HG03064 (cell line): Measurements from ENCODE around the gene EFHC1.

Experiments used
- ATAC-seq: cut with Tn5 transposase; IDR thresholded peaks from one replicate; pipeline ENCODE4 v1.9.1; 2021; ENCODE audit warnings: low read depth; ENCODE audit not compliant: unreplicated experiment

The EFHC1 gene

GRCh38 chr6:52516269-52516668, 96.1 kb downstream of the EFHC1 start:
- ATAC-seq, result no peak

GRCh38 chr6:52516943-52517342, 96.8 kb downstream of the EFHC1 start:
- ATAC-seq, result no peak

GRCh38 chr6:52517502-52518278, 97.5 kb downstream of the EFHC1 start:
- peak; percentile 75 for ATAC-seq

GRCh38 chr6:52518279-52518945, 98.3 kb downstream of the EFHC1 start:
- no peak for ATAC-seq

- ATAC-seq, result no peak
These were observed 99.5 kb downstream of the EFHC1 start for GRCh38 chr6:52519618-52520017.

DNA sequence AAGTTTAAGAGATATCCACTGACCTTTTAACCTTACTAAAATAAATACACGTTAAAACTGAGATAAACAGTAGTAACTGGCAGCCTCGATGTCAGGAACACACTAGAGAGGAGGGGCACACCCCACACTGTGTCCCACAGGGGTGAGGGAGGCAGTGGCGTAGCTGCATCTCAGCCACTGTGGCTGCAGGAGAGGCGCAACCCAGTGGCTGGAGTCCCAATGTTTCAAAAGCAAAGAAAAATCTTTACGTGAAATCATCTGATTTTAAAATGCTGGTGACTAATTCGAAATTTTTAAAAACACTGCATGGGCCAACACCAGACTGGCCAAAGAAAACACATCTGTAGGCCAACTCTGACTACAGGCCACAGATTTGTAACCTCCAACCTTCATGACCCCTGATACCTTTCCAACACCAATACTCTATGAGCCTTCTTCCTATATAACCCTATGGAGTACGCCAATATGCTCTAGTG, 102.0 kb downstream of the EFHC1 start:
- ATAC-seq, result no peak

GRCh38 chr6:52522655-52523054, 102.5 kb downstream of the EFHC1 start:
- no peak for ATAC-seq

- no peak for ATAC-seq
These were observed 103.4 kb downstream of the EFHC1 start for GRCh38 chr6:52523378-52524142.

- ATAC-seq, result no peak
These were observed 104.8 kb downstream of the EFHC1 start for GRCh38 chr6:52524918-52525317.

DNA sequence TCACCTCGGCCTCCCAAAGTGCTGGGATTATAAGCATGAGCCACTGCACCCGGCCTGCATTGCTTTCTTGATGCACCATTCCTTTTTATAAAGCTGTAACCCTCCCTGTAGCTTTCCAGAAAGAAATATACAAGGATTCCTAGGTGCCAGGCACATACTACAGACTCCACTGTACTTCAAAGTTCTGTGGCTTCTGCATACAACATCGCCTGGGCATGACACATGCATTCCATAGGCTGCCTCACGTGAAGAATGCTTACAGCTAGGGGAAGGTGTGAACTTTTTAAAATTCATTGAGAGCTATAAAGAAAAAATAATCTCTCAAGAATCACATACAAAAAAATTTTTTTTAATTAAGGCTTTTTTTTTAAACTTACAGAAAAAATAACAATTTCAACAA, 106.5 kb downstream of the EFHC1 start:
- ATAC-seq, result no peak

GRCh38 chr6:52527436-52527835, 107.3 kb downstream of the EFHC1 start:
- no peak for ATAC-seq

DNA sequence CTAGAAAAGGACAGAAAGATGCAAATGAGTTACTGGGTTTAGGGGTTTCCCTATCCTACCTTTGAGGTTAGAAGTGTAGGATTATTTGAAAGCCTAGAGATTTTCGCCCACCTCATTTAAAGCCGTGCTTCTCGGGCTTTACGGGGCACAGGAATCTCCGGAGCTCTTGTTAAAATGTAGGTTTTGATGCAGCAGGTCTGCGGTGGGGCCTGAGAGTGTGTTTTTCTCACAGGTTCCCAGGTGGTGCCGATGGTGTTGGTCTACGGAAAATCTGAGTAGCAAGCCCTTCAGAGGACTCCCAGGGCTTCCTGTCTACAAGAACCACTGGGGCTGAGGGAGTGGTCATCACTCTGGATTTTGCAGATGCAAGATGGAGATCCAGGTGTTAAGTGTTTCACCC, 109.2 kb downstream of the EFHC1 start:
- no peak for ATAC-seq

- no peak for ATAC-seq
These were observed 110.2 kb downstream of the EFHC1 start for GRCh38 chr6:52530351-52530750.

DNA sequence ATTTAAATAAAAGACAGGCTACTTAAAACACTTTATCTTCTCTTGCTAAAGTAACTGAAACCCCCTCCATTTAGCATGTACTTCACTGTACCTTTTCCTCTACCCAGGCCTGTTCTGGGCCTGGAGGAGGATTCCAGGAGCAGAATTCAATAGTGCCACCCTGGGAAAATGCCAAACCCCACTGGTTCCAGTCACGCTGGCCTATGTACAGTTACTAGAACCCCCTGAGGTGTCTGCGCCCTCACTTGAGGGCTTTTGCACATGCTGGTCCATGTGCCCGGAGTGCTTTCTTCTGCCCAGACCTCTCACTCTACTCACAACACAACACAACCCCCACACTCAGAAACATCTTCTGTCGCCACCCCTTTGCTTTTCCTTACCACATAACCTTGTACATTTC, 111.3 kb downstream of the EFHC1 start:
- ATAC-seq, result no peak

DNA sequence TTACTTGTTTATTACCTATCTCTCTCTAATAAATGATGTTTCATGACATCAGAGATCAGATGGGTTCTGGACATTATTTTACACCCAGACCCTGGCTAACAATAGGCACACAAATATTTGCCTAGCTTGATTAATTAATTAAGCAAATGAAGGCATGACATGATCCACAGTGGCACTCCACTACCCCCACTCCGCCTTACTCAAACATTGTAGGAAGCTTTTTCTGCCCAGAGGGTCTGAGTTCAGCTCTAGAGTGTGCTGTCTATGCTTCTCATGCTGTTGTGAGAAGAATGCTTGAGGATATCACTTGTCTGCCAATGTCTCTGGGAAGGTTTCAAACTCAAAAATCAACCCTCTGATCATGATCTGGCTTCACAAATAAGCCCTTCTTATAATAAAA, 111.7 kb downstream of the EFHC1 start:
- no peak for ATAC-seq

DNA sequence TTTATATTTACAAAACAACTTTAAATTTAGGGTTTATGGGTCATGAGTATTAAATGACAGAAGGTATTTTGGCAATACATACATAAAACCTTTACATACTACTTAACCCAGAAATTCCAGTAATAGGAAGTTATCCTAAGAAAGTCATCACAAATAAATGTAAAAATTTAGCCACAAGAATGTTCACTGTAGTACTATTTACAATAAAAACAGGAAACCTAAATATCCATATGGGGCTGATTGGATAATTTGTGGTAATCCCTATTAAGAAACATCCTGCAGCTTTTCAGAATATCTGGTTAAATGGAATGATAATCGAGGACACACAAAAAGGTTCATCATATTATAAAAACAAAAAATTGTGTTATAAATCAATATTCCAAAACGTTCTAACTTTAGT, 112.3 kb downstream of the EFHC1 start:
- ATAC-seq, result no peak

GRCh38 chr6:52533491-52533890, 113.3 kb downstream of the EFHC1 start:
- no peak for ATAC-seq

- ATAC-seq, result no peak
These were observed 114.2 kb downstream of the EFHC1 start for GRCh38 chr6:52534363-52534762.

- peak; percentile 38 for ATAC-seq
These were observed 114.8 kb downstream of the EFHC1 start for GRCh38 chr6:52534966-52535390.

- peak; percentile 4 for ATAC-seq
These were observed 115.7 kb downstream of the EFHC1 start for GRCh38 chr6:52535711-52536423.
